ENCODE results near the gene UBA7. TPM values are rescaled to one million over a fixed set of nuclear protein-coding genes. Genes with fewer than 3 reads are reported as not detected.
A peak's percentile ranks its signal among the peaks of the same experiment; 100 is the strongest.

Gene UBA7
- total and polyA plus RNA-seq, 2 of the 13 experiments (the other 11 are each of a cell fraction or from before 2014, with no cell fraction given): 9.5 to 16.5 TPM

DNA sequence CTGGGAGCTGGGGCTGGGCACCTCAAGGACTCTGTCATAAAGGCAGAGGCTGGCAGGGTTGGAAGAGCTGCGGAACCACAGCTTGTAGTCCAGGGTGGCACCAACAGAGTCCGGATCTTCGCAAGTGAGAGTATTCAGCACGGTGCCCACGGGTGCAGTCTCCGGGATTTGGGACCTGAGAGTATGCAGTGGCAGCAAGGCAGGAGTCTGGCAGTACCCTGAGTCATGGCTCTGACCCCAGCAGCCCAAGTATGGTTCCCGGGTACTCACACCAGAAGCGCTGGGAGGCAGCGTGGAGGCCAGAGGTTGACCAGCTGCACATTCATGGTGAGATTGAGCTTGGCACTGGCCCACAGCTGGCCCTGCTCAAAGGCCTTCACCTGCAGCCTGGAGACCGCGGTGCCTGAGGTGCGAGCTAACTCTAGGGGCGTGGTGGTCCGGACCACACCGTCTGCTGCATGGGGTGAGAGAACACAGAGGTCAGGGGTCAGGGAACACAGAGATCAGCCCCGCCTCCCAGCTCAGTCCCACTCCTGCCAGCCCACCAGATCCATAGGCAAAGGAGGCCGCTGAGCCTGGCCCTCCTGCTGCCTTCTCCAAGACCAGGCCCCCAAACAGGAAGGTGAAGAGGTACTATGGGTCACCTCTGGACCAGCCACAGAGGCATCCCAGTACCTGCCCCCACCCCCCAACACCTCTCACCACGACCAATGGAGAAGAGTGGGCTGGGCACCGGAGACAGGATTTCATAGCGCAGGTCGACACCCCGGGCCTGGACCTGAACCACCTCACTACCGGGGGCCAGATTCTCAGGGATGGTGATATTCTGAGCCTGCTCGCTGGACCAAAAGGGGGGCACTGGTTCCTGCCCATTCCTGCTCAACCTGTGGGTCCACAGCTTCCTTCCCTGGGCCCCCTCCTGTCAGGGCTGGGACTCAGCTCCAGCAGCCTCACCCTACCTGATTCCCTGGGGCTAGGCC lies 18.5 kb downstream of the UBA7 start (continued):
- TF ChIP-seq, protein P1, sequence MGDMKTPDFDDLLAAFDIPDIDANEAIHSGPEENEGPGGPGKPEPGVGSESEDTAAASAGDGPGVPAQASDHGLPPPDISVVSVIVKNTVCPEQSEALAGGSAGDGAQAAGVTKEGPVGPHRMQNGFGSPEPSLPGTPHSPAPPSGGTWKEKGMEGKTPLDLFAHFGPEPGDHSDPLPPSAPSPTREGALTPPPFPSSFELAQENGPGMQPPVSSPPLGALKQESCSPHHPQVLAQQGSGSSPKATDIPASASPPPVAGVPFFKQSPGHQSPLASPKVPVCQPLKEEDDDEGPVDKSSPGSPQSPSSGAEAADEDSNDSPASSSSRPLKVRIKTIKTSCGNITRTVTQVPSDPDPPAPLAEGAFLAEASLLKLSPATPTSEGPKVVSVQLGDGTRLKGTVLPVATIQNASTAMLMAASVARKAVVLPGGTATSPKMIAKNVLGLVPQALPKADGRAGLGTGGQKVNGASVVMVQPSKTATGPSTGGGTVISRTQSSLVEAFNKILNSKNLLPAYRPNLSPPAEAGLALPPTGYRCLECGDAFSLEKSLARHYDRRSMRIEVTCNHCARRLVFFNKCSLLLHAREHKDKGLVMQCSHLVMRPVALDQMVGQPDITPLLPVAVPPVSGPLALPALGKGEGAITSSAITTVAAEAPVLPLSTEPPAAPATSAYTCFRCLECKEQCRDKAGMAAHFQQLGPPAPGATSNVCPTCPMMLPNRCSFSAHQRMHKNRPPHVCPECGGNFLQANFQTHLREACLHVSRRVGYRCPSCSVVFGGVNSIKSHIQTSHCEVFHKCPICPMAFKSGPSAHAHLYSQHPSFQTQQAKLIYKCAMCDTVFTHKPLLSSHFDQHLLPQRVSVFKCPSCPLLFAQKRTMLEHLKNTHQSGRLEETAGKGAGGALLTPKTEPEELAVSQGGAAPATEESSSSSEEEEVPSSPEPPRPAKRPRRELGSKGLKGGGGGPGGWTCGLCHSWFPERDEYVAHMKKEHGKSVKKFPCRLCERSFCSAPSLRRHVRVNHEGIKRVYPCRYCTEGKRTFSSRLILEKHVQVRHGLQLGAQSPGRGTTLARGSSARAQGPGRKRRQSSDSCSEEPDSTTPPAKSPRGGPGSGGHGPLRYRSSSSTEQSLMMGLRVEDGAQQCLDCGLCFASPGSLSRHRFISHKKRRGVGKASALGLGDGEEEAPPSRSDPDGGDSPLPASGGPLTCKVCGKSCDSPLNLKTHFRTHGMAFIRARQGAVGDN (CRISPR knock-in tag; IDR thresholded peaks at IDR 0.05): peak; percentile 69
- TF ChIP-seq, protein P2, sequence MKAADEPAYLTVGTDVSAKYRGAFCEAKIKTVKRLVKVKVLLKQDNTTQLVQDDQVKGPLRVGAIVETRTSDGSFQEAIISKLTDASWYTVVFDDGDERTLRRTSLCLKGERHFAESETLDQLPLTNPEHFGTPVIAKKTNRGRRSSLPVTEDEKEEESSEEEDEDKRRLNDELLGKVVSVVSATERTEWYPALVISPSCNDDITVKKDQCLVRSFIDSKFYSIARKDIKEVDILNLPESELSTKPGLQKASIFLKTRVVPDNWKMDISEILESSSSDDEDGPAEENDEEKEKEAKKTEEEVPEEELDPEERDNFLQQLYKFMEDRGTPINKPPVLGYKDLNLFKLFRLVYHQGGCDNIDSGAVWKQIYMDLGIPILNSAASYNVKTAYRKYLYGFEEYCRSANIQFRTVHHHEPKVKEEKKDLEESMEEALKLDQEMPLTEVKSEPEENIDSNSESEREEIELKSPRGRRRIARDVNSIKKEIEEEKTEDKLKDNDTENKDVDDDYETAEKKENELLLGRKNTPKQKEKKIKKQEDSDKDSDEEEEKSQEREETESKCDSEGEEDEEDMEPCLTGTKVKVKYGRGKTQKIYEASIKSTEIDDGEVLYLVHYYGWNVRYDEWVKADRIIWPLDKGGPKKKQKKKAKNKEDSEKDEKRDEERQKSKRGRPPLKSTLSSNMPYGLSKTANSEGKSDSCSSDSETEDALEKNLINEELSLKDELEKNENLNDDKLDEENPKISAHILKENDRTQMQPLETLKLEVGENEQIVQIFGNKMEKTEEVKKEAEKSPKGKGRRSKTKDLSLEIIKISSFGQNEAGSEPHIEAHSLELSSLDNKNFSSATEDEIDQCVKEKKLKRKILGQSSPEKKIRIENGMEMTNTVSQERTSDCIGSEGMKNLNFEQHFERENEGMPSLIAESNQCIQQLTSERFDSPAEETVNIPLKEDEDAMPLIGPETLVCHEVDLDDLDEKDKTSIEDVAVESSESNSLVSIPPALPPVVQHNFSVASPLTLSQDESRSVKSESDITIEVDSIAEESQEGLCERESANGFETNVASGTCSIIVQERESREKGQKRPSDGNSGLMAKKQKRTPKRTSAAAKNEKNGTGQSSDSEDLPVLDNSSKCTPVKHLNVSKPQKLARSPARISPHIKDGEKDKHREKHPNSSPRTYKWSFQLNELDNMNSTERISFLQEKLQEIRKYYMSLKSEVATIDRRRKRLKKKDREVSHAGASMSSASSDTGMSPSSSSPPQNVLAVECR (CRISPR knock-in tag; IDR thresholded peaks at IDR 0.05; ENCODE audit: borderline replicate concordance): peak; percentile 30; the same call in 1 of the 2 replicates
- TF ChIP-seq, protein P3, sequence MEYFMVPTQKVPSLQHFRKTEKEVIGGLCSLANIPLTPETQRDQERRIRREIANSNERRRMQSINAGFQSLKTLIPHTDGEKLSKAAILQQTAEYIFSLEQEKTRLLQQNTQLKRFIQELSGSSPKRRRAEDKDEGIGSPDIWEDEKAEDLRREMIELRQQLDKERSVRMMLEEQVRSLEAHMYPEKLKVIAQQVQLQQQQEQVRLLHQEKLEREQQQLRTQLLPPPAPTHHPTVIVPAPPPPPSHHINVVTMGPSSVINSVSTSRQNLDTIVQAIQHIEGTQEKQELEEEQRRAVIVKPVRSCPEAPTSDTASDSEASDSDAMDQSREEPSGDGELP (IDR thresholded peaks at IDR 0.05; ENCODE audit: borderline replicate concordance, low read depth): peak; percentile 32; the same call in 1 of the 2 replicates
- TF ChIP-seq, protein P4, sequence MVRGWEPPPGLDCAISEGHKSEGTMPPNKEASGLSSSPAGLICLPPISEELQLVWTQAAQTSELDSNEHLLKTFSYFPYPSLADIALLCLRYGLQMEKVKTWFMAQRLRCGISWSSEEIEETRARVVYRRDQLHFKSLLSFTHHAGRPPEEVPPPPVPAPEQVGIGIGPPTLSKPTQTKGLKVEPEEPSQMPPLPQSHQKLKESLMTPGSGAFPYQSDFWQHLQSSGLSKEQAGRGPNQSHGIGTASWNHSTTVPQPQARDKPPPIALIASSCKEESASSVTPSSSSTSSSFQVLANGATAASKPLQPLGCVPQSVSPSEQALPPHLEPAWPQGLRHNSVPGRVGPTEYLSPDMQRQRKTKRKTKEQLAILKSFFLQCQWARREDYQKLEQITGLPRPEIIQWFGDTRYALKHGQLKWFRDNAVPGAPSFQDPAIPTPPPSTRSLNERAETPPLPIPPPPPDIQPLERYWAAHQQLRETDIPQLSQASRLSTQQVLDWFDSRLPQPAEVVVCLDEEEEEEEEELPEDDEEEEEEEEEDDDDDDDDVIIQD (CRISPR knock-in tag; IDR thresholded peaks at IDR 0.05; ENCODE audit: low read depth): no peak
- TF ChIP-seq NR2C2 (CRISPR knock-in tag; IDR thresholded peaks at IDR 0.05; ENCODE audit: borderline replicate concordance) (peak; percentile 83), GABPB1 (CRISPR knock-in tag; IDR thresholded peaks at IDR 0.05) (no peak), SRSF1 (optimal IDR thresholded peaks at IDR 0.05; ENCODE audit: low read depth, low read length) (peak; percentile 66), HNF4A (CRISPR knock-in tag; IDR thresholded peaks at IDR 0.05) (peak; percentile 49)
- TF ChIP-seq, protein P5, sequence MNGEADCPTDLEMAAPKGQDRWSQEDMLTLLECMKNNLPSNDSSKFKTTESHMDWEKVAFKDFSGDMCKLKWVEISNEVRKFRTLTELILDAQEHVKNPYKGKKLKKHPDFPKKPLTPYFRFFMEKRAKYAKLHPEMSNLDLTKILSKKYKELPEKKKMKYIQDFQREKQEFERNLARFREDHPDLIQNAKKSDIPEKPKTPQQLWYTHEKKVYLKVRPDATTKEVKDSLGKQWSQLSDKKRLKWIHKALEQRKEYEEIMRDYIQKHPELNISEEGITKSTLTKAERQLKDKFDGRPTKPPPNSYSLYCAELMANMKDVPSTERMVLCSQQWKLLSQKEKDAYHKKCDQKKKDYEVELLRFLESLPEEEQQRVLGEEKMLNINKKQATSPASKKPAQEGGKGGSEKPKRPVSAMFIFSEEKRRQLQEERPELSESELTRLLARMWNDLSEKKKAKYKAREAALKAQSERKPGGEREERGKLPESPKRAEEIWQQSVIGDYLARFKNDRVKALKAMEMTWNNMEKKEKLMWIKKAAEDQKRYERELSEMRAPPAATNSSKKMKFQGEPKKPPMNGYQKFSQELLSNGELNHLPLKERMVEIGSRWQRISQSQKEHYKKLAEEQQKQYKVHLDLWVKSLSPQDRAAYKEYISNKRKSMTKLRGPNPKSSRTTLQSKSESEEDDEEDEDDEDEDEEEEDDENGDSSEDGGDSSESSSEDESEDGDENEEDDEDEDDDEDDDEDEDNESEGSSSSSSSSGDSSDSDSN (CRISPR knock-in tag; IDR thresholded peaks at IDR 0.05): peak; percentile 54
- TF ChIP-seq, protein P6, sequence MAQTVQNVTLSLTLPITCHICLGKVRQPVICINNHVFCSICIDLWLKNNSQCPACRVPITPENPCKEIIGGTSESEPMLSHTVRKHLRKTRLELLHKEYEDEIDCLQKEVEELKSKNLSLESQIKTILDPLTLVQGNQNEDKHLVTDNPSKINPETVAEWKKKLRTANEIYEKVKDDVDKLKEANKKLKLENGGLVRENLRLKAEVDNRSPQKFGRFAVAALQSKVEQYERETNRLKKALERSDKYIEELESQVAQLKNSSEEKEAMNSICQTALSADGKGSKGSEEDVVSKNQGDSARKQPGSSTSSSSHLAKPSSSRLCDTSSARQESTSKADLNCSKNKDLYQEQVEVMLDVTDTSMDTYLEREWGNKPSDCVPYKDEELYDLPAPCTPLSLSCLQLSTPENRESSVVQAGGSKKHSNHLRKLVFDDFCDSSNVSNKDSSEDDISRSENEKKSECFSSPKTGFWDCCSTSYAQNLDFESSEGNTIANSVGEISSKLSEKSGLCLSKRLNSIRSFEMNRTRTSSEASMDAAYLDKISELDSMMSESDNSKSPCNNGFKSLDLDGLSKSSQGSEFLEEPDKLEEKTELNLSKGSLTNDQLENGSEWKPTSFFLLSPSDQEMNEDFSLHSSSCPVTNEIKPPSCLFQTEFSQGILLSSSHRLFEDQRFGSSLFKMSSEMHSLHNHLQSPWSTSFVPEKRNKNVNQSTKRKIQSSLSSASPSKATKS (CRISPR knock-in tag; IDR thresholded peaks at IDR 0.05): no peak

Data from HepG2 (cell line).